ENCODE data around the gene ILK.
A peak's percentile ranks its signal among the peaks of the same experiment; 100 is the strongest.

Gene ILK

DNA sequence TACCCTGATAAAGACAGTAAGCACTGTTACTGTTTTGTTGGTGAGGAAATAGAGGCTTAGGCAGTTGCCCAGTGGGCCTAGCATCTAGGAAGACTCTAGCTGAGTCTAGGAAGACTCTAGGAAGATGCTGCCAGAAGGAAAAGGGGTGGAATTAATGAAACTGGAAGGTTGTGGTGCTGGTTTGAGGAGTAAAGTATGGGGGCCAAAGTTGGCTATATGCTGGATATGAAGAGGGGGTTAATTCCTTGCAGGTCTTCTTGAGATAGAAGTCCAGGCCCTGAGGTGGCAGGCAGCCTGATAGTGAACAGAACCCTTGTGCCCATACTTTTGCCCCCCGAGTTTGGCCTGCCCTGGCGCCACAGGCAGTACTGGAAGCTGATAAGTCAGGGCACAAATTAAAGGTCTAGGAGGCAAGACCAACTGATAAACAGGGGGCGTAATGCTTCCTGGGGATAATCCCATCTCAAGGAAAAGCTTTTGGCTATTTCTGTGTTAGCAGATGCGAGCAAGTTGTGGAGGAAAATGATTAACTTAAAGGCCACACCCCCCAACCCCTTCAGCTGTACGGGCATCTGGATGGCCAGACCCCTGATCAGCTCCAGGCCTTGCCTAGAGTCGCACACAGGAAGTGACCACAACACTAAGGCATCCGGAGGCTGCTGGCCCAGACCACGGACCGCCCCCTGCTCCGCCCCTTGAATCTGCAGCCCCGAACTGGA lies 3.1 kb downstream of the ILK start:
- peak; percentile 86 for DNase-seq (ENCODE audit: low spot score)

DNA sequence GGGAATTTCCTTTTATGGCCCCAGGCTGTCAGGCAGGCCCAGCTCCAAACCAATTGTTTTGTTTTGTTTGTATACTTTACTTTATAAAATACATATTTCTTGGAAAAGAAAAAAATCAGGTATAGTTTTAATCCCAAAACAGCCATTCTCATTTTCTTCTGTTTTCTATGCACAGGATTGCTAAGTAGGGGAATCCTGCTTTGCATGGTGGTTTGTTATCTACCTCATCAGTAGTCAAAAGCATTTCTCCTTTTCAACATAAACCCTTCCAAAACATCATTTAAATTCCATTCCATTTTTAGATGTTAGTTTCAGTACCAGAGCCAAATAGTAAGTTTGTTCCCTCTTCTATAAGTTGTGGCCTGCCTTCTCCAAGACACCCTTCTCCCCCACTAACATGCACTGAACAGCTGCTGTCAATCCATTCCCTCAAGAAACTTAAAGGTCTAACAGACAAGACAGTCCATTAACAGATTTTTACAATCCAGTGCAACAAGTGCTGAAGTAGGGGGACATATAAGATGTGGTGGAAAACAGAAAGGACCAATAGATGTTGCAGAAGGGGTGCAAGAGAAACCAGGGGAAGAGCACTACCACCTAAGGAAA lies 3.7 kb downstream of the ILK start:
- no peak for DNase-seq (ENCODE audit: low spot score)

- DNase-seq (ENCODE audit: low spot score) = no peak
Measured at GRCh38 chr11:6608011-6608410, 4.4 kb downstream of the ILK start.

DNA sequence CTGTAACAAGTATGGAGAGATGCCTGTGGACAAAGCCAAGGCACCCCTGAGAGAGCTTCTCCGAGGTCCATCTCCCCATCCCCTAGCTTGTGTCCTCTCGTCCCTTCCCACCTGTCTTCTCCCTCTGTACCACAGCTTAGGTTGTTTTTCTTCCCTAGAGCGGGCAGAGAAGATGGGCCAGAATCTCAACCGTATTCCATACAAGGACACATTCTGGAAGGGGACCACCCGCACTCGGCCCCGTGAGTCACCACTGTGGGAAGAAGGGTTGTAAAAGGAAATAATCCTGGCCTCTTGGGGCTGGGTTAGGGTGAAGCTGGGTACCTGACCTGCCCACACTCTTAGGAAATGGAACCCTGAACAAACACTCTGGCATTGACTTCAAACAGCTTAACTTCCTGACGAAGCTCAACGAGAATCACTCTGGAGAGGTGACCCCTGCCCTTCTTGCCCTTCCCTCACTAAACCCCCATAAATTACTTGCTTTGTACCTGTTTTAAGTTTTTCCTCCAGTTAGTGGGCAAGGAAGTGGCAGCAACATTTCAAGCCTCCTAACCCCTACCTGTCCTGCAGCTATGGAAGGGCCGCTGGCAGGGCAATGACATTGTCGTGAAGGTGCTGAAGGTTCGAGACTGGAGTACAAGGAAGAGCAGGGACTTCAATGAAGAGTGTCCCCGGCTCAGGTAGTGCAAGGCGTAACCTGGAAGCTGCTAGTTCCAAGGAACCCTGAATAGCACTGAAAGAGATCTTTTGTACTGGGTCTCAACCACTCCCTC lies 5.3 kb downstream of the ILK start:
- DNase-seq (ENCODE audit: low spot score) = no peak

GRCh38 chr11:6609502-6610015 lies 6.0 kb downstream of the ILK start:
- DNase-seq (ENCODE audit: low spot score) = no peak

- no peak for DNase-seq (ENCODE audit: low spot score)
Measured at GRCh38 chr11:6610591-6610990, 7.0 kb downstream of the ILK start.

DNA sequence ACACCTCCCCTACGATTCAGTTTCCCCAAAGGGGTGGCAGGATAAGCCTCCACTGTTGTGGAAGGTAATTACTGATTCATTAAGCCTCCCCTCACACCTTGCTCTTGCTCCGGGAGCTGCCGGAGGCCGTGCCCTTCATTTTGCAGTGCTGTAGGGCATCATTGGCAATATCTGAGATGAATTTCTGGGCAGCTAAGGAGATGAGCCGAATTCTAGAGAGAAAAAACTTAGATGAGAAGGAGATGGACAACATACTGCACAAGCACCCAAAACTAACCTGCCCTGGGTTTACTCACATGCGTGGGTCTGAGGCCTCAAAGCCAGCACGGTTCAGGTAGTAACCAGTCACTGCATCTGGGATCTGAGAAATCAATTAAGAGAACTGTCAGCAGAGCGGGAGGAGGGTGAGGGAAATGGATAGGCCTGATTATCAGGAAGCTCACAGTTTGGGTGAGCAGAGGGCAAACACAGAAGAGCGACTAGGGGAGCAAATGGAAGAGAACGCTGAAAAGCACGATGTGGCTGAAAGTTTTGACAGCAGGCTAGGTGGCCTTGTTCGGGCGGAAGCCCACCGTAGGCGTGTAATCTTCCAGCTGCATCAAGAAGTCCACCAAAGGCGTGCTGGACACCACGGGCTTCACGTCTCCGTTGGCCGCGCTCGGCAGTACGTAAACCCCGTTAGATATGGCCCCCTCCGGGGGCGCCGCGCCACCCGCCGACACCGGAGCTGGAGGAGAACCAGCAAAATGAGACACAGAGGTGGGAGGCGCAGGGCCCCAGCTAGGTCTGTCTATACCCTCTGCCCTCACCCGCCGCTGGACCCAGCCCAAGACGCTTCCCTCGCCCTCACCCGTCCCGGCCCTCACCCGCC lies 7.8 kb downstream of the ILK start:
- DNase-seq (ENCODE audit: low spot score) = no peak

DNA sequence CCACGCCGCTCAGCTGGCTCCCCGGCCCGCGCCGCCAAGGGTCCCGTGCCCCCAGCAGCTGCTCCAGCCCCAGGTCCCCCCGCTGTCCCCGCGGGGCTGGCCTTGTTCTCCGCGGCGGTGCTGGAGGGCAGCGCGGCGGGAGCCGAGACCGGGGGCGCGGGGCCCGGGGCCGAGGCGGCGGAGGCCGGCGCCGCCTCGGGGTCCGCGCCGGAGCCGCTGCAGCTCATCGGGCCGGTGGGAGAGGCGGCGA lies 8.3 kb downstream of the ILK start:
- DNase-seq (ENCODE audit: low spot score) = no peak

DNA sequence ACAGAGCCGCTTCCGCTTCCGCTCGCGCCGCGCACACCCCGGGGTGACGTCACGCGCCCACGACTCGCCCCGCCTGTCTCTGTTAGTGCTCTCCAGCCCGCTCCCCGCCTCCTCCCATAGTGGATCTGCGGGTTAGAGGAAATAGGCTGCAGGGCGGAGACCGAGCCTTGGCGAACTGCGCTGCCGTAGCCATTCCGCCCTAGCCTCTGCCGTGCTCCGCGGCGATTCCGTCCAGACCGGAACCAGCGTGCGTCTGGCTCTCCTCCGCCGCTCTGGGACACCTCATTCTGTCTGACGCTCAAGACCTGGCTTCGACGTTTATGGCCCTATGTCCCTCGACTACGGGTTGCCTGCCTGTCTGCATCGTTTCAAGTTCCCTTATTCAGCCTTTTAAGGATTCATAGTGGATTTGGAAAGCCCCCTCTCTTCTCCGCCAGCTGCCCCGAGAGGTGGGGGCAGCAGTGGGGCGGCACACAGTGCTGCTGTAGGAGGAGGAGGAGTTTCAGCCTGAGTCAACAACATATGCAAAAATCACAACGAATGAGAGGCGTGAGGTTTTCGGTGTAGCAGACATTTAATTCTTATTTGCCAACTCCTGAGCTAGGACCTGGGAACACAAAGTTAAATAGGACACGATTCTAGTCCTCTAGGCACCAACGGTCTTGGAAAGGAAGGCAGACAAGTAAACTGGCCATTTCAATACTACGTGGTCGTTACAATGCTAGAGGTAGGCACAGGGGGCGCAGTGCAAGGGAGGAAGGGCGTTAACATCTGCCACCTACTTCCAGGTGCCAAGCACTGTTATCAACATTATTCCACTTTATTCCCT lies 8.9 kb downstream of the ILK start, which contains the start of gene TAF10:
TSS of gene TAF10 (minus strand) at position 4 of the 829 bp plus-strand sequence. CDS start 27 bp downstream, outside the sequence.
- DNase-seq (ENCODE audit: low spot score) = peak; percentile 95

- DNase-seq (ENCODE audit: low spot score) = no peak
Measured at GRCh38 chr11:6613496-6613895, 9.9 kb downstream of the ILK start.

GRCh38 chr11:6614446-6614845 lies 10.9 kb downstream of the ILK start:
- DNase-seq (ENCODE audit: low spot score) = no peak

GRCh38 chr11:6615046-6615445 lies 11.5 kb downstream of the ILK start:
- no peak for DNase-seq (ENCODE audit: low spot score)

DNA sequence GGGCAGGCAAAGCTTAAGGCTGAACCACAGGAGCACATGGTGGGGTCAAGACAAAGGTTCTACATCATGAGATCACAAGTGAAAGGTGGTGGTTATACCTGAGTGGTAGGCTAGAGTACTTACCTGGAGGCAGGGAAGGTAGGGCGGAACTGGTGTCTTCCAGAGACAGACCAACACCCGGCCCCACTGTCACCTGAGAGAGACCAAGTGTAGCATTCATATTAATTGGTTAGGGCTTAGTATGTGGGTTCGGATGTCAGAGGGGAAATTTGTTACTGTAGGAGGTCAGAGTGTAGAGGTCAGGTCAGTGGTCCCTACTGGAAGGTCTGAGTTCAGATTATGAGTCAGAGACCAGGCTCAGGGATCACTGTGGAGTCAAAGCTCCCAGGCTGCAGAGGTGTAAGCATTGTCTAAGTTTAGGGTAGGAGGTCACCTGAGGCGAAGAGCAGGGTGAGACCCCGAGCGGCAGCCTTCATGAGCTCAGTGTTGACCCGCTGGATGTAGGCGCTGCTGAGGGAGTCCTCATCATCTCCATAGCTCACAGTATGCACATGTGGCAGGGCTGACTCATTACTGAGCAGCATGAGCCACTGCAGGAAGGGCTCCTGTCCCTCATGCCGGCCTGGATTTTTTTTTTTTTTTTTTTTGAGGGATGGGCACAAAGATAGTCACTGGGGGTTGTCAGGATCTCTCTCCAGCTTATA lies 12.5 kb downstream of the ILK start:
- no peak for DNase-seq (ENCODE audit: low spot score)

DNA sequence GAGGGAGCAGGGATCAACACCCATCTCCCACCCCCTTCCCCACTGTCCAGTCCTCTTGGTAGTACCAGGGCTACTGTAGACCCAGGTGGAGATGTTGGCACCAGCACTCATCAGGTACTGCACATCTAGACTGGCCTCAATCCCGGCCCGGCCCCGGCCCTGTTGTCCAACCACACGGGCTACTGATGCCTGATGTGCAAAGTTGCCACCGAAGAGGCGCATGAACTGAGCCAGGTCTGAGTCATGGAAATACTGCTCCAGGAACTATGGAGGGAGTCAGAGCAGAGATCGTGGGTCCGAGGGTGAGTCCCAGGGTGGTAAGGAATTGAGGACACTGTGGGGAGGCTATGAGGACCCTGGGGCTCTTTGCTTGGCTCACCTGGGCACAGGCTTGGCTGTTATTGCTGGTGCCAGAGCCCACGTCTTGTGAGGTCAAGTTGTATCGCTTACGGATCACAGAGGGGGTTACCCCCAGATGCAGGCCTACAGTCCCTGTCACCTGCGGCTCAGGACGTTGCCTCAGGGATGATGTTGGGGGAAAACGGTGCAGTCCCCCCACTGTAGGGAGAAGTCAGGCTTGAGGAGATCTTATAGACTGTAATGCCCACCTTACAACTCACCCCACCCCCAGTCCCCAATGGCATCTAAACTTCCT lies 13.1 kb downstream of the ILK start:
- no peak for DNase-seq (ENCODE audit: low spot score)

- DNase-seq (ENCODE audit: low spot score) = no peak
Measured at GRCh38 chr11:6617315-6617781, 13.8 kb downstream of the ILK start.

GRCh38 chr11:6618117-6619003 lies 14.8 kb downstream of the ILK start:
- peak; percentile 61 for DNase-seq (ENCODE audit: low spot score)

GRCh38 chr11:6619004-6619745 lies 15.6 kb downstream of the ILK start, which contains the start of gene TPP1:
Gene TPP1 (minus strand): TSS chr11:6619422. CDS start chr11:6619400, 22 bp downstream.
- peak; percentile 98 for DNase-seq (ENCODE audit: low spot score)

DNA sequence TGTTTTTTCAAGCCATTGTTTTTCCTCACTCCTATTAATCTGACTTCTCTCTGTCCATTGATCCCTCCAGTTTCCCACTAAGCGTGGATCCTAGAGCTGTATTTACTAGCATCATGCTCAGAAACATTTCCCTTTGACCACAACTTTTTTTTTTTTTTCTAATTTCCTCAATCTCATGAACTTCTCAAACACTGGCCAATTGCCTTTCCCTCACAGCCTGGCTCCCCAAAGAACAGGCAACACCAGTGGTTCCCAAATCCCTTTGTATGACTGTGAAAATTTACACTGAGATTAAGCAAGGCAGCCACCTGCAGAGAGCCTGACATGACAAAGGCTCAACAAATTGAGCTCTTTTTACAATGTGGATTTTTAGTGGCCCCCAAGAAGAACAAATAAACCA lies 17.1 kb downstream of the ILK start:
- no peak for DNase-seq (ENCODE audit: low spot score)

All from globus pallidus (tissue), 1 donor.